Natural killer cell (primary cell): ENCODE data around the gene RTTN. TPM values are rescaled to one million over a fixed set of nuclear protein-coding genes. Genes with fewer than 3 reads are reported as not detected.

ENCODE experiments used
- ATAC-seq, 3 donors: fragments of 150-1000 bp in 2 of 3; fragments of 200-7000 bp in 1 of 3; cut with Tn5 transposase; 1 replicate in 1 of 3; 2 replicates in 2 of 3; pipeline ENCODE4 v1.10.0; 2021; ENCODE audit warnings: mild to moderate bottlenecking in 2 of 3, moderate library complexity in 2 of 3
- DNase-seq, 2 donors: peaks; one replicate each; pipeline versions ENCODE4 v3.0.0 to v3.0.0-alpha.2; 2013 to 2021; ENCODE audit warnings: mixed read lengths in 1 of 2
- H3K27ac ChIP-seq: one replicate; pipeline ENCODE4 v1.5.1; 2013; ENCODE audit warnings: mild to moderate bottlenecking, low read length
- H3K27me3 ChIP-seq: one replicate; pipeline ENCODE4 v1.6.1; 2013; ENCODE audit warnings: low read length; ENCODE audit not compliant: control insufficient read depth, insufficient read depth
- H3K36me3 ChIP-seq: one replicate; pipeline ENCODE4 v1.6.1; 2013; ENCODE audit warnings: low read length; ENCODE audit not compliant: control insufficient read depth, insufficient read depth
- H3K4me1 ChIP-seq: one replicate; pipeline ENCODE4 v1.6.1; 2013; ENCODE audit warnings: low read length; ENCODE audit not compliant: control insufficient read depth, insufficient read depth
- H3K4me3 ChIP-seq: one replicate; pipeline ENCODE4 v1.5.1; 2013; ENCODE audit warnings: low read length
- H3K9me3 ChIP-seq: one replicate; pipeline ENCODE4 v1.6.1; 2013; ENCODE audit warnings: low read length; ENCODE audit not compliant: control insufficient read depth, insufficient read depth
- H3K27ac Mint-ChIP-seq, 2 donors: one replicate each; pipeline ENCODE4 v1.8.0; 2022; ENCODE audit warnings: mild to moderate bottlenecking in 2 of 2, mixed read lengths in 2 of 2, moderate library complexity in 1 of 2
- H3K27me3 Mint-ChIP-seq, 2 donors: one replicate each; pipeline ENCODE4 v1.8.0; 2022; ENCODE audit warnings: low read depth in 2 of 2, mixed read lengths in 2 of 2
- H3K36me3 Mint-ChIP-seq: one replicate; pipeline ENCODE4 v1.8.0; 2022; ENCODE audit warnings: mixed read lengths
- H3K4me1 Mint-ChIP-seq, 2 donors: one replicate each; pipeline ENCODE4 v1.8.0; 2022; ENCODE audit warnings: mixed read lengths in 2 of 2
- H3K4me3 Mint-ChIP-seq: one replicate; pipeline ENCODE4 v1.8.0; 2022; ENCODE audit warnings: mild to moderate bottlenecking, moderate library complexity, mixed read lengths
- H3K9me3 Mint-ChIP-seq, 2 donors: one replicate each; pipeline ENCODE4 v1.8.0; 2022; ENCODE audit warnings: mixed read lengths in 2 of 2
- WGBS: methylation state at CpG from one replicate; pipeline ENCODE4 v1.1.7; 2013; ENCODE audit warnings: missing lambda C conversion rate; ENCODE audit not compliant: insufficient coverage; 5-methylcytosine and 5-hydroxymethylcytosine counted together
- intact Hi-C: fragments of 100-400 bp; cut with micrococcal nuclease; formaldehyde crosslinking; loops from one replicate; pipeline ENCODE4 v1.14.2; 2022
- total RNA-seq, 4 donors: library from RNA; stranded (reverse); fragments of 120-200 nt in 1 of 4; gene quantifications; one replicate each; pipeline versions ENCODE4 v1.2.3 to v1.2.4, GENCODE V29; 2013 to 2022
- TF ChIP-seq, protein P1 (sequence below): fragments of 200-600 bp; IDR thresholded peaks from one replicate; pipeline ENCODE4 v1.8.0; 2022; ENCODE audit warnings: antibody characterized with exemption

The RTTN gene
- total RNA-seq, 3 donors from 2014 or later (not counting 1 experiment from before 2014, with no cell fraction given), result 33.0 to 41.0 (median 35.5) TPM

DNA sequence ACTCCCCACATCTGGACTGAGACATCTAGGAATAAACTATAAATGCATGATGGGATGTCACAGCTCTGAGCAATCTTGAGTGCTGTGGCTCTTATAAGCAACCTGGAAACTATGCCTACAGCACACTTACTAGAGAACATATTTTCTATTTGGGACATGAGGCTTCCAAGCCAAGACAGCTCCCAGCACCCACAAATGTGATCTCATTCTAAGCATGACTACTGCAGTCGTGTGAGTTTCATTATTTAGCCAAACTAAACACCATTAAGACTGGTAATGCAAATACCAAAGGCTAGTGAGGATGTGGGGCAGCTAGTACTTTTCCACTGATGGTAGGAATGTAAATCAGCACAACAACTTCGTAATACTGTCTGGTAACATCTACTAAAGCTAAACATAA lies 72.5 kb downstream of the RTTN start:
- no peak overlapping the region for H3K27ac Mint-ChIP-seq
- H3K9me3 ChIP-seq, result no peaks in the 10 kb centered on the region
- H3K9me3 Mint-ChIP-seq, result no peaks in the 10 kb centered on the region
- ATAC-seq (no peak), DNase-seq (no peak)
- no peaks in the 10 kb centered on the region for H3K27me3 ChIP-seq
- peaks cover 18% of the 10 kb centered on the region for H3K36me3 ChIP-seq
- no peaks in the 10 kb centered on the region for H3K4me1 Mint-ChIP-seq
- no peak overlapping the region for H3K4me3 Mint-ChIP-seq
- H3K27me3 Mint-ChIP-seq, result no peaks in the 10 kb centered on the region
- TF ChIP-seq, protein P1, sequence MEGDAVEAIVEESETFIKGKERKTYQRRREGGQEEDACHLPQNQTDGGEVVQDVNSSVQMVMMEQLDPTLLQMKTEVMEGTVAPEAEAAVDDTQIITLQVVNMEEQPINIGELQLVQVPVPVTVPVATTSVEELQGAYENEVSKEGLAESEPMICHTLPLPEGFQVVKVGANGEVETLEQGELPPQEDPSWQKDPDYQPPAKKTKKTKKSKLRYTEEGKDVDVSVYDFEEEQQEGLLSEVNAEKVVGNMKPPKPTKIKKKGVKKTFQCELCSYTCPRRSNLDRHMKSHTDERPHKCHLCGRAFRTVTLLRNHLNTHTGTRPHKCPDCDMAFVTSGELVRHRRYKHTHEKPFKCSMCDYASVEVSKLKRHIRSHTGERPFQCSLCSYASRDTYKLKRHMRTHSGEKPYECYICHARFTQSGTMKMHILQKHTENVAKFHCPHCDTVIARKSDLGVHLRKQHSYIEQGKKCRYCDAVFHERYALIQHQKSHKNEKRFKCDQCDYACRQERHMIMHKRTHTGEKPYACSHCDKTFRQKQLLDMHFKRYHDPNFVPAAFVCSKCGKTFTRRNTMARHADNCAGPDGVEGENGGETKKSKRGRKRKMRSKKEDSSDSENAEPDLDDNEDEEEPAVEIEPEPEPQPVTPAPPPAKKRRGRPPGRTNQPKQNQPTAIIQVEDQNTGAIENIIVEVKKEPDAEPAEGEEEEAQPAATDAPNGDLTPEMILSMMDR, result no peak
- no peak overlapping the region for H3K27ac ChIP-seq
- no peak overlapping the region for H3K4me3 ChIP-seq
- intact Hi-C loops, result no loop called here
- WGBS, result 100% methylated on average over 1 of the region's 2 CpGs
- no peaks in the 10 kb centered on the region for H3K4me1 ChIP-seq
- peaks cover 35% of the 10 kb centered on the region for H3K36me3 Mint-ChIP-seq

DNA sequence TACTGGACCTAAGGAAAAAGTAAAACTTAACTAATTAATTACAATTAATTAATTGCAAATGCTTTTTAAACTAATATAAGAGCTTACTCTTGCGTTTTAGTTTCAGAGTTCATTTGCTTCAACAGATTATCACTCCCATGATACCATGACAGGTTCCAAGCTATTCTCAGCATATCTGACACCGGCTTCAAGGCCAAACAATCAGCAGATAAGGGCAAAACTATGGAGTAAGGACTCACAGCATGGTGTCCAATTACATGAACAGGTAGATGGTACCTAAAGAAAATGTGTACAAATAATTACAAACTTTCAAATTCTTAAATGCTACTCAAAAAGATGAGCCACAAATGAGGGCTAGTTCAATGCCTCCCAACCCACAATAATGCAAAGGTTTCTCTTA lies 77.2 kb downstream of the RTTN start:
- H3K36me3 Mint-ChIP-seq, result peaks cover 24% of the 10 kb centered on the region
- WGBS, result 100% methylated on average over 2 of the region's 2 CpGs
- no peak overlapping the region for H3K27ac Mint-ChIP-seq

DNA sequence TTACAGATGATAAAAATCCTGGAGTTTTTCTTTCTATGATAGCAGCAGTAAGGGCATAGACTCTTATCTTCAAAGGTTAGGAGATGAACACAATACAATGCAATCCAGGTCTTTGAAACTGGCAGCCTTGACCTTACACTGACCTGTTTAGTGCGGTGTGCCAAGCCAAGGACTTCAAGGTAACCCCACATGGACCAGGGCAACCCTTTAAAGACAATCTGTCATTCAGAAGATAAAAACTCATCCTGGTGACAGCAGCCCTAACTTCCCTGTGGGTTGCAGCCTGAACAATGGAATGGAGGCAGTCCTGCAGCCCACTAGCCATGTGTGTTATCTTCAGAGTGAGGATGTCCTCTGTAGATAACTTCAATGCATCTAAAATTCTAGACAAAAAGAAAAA lies 78.1 kb downstream of the RTTN start:
- no peak for ATAC-seq
- H3K27ac ChIP-seq, result no peak overlapping the region
- H3K27me3 ChIP-seq, result no peaks in the 10 kb centered on the region
- no peak overlapping the region for H3K4me3 Mint-ChIP-seq
- intact Hi-C loops, result no loop called here
- no peaks in the 10 kb centered on the region for H3K4me1 Mint-ChIP-seq
- H3K36me3 Mint-ChIP-seq, result peaks cover 18% of the 10 kb centered on the region
- no peaks in the 10 kb centered on the region for H3K9me3 Mint-ChIP-seq
- no peak for DNase-seq
- H3K27ac Mint-ChIP-seq, result no peak overlapping the region
- H3K4me3 ChIP-seq, result no peak overlapping the region
- peaks cover 15% of the 10 kb centered on the region for H3K36me3 ChIP-seq
- WGBS, result 94% methylated on average over 1 of the region's 1 CpG
- H3K4me1 ChIP-seq, result no peaks in the 10 kb centered on the region
- no peaks in the 10 kb centered on the region for H3K9me3 ChIP-seq
- TF ChIP-seq, protein P1, result no peak
- no peaks in the 10 kb centered on the region for H3K27me3 Mint-ChIP-seq

More for the DNA sequence above, 77.2 kb downstream of the RTTN start:
- H3K27me3 ChIP-seq, result no peaks in the 10 kb centered on the region
- no peak overlapping the region for H3K4me3 Mint-ChIP-seq
- H3K9me3 Mint-ChIP-seq, result no peaks in the 10 kb centered on the region
- no peak overlapping the region for H3K27ac ChIP-seq
- H3K36me3 ChIP-seq, result peaks cover 15% of the 10 kb centered on the region
- no peak for DNase-seq
- H3K4me1 Mint-ChIP-seq, result no peaks in the 10 kb centered on the region
- ATAC-seq, result no peak
- H3K4me3 ChIP-seq, result no peak overlapping the region
- no peaks in the 10 kb centered on the region for H3K27me3 Mint-ChIP-seq
- TF ChIP-seq, protein P1, result no peak
- intact Hi-C loops, result no loop called here
- no peaks in the 10 kb centered on the region for H3K9me3 ChIP-seq
- no peaks in the 10 kb centered on the region for H3K4me1 ChIP-seq

DNA sequence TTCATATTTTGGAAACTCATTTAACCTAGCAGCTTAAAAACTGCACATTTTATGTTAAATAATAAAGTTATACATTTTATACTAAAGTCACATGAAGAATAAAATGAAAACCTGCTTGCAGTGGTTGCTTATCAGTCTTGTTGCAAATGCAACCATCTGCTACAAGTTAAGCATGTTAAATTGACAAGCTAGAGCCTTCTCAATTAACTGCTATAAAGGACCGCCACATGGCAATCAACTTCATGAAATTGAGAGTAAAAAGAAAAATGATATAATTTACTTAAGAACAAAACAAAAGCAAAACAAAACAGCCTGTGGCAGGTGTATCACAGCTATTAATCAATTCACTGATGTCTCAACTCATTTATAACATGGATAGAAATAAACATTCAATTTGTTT lies 78.7 kb downstream of the RTTN start:
- no peak overlapping the region for H3K27ac ChIP-seq
- H3K9me3 Mint-ChIP-seq, result no peaks in the 10 kb centered on the region
- no peaks in the 10 kb centered on the region for H3K27me3 Mint-ChIP-seq
- no peak for DNase-seq
- H3K36me3 ChIP-seq, result peaks cover 15% of the 10 kb centered on the region
- no CpG with 5 or more reads among the region's 1 CpG for WGBS
- H3K4me1 ChIP-seq, result no peaks in the 10 kb centered on the region
- ATAC-seq, result no peak
- H3K4me3 Mint-ChIP-seq, result no peak overlapping the region
- H3K27ac Mint-ChIP-seq, result no peak overlapping the region
- H3K36me3 Mint-ChIP-seq, result peaks cover 18% of the 10 kb centered on the region
- no peak overlapping the region for H3K4me3 ChIP-seq
- H3K4me1 Mint-ChIP-seq, result no peaks in the 10 kb centered on the region
- intact Hi-C loops, result no loop called here
- TF ChIP-seq, protein P1, result no peak
- no peaks in the 10 kb centered on the region for H3K27me3 ChIP-seq
- H3K9me3 ChIP-seq, result no peaks in the 10 kb centered on the region
